ENCODE results near the gene TUBGCP2.

Gene TUBGCP2

DNA sequence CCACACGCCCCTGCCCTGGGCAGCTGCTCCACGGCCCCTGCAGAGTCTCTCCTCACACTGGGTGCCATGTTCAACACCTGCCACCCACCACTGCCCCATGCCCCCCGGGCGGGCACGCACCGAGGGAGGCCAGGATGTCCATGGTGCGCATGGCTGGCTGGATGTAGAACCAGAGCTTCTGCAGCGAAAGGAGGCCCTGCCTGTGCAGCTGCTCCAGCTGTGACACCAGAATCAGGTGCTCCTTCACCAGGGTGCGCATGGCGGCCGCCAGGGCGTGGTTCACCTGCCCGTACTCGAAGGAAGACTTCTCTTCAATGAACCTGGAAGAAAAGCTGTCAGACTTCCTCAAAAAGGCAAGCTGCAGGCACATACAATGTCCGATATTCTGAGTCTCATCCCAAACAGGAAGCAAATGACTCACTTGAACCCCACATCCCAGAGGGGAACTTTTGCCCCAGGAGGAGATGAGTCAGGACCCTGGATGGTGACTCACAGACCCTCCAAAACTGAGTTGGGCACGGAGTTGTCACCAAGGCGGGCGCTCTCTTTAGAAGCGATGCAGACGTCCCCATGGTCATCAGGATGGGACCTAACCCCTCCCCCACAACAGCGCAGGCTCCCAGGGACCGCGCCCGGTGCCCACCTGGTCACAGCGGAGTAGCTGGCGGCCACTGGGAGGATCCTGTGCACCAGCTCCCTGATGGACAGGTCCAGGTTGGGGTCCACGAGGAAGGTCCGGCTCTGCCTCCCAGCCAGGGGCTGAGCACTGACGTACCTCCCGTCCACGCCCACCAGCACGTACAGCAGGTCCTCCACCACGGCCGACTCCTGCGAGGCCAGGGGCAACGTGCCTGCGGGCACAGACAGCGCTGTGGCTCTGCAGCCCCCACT is 15.5 kb downstream of the TUBGCP2 start:
- Histone ChIP-seq H2AFZ (ENCODE audit: low read depth, low read length) (no peak overlapping the region), H3K36me3 (ENCODE audit: insufficient read depth, low read length) (peaks cover 84% of the 10 kb centered on the region)
- no peak; the same call in 2 of the 3 replicates for ATAC-seq (ENCODE audit: insufficient read depth, low read depth)

DNA sequence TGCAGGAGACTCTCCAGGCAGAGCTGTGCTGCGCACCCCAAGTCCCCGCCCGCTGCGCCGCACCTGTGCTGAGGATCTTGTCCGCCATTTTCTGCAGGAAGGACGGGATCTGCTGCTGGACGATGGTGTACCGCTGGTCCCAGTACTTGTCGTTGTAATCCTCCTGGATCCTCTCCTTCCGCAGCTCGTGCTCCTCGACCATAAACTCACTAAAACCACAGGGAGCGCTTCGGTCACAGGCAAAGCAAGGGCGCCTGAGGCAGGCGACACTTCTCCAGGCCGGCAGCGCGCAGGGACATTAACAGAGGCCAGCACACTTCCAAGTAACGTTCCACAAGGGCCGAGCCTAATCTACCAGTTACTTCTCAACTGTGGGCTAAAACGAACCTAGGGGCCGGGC is 18.9 kb downstream of the TUBGCP2 start:
- Histone ChIP-seq H2AFZ (ENCODE audit: low read depth, low read length) (no peak overlapping the region), H3K27me3 (ENCODE audit: insufficient read depth, low read length, poor library complexity) (no peaks in the 10 kb centered on the region), H3K36me3 (ENCODE audit: insufficient read depth, low read length) (peaks cover 81% of the 10 kb centered on the region), H3K4me2 (ENCODE audit: insufficient read depth, low read length) (no peak overlapping the region), H3K4me3 (ENCODE audit: low read depth in 1 of 2, low read length in 2 of 2) (no peak overlapping the region), H4K20me1 (ENCODE audit: insufficient read depth, low read length) (peaks cover 20% of the 10 kb centered on the region), H3K79me2 (ENCODE audit: insufficient read depth, low read length) (no peaks in the 10 kb centered on the region), H3K9me3 (ENCODE audit: insufficient read depth, low read length, severe bottlenecking) (no peaks in the 10 kb centered on the region), H3K4me1 (ENCODE audit: insufficient read depth, low read length) (no peaks in the 10 kb centered on the region), H3K27ac (ENCODE audit: low read length) (no peak overlapping the region), H3K9ac (ENCODE audit: low read depth, low read length) (no peak overlapping the region)
- no peak for DNase-seq
- no peak for ATAC-seq (ENCODE audit: insufficient read depth, low read depth)
- no peak for TF ChIP-seq EZH2 (IDR thresholded peaks at IDR 0.05; ENCODE audit: borderline replicate concordance, low read depth, low read length, severe bottlenecking)
- TF ChIP-seq, protein P1, sequence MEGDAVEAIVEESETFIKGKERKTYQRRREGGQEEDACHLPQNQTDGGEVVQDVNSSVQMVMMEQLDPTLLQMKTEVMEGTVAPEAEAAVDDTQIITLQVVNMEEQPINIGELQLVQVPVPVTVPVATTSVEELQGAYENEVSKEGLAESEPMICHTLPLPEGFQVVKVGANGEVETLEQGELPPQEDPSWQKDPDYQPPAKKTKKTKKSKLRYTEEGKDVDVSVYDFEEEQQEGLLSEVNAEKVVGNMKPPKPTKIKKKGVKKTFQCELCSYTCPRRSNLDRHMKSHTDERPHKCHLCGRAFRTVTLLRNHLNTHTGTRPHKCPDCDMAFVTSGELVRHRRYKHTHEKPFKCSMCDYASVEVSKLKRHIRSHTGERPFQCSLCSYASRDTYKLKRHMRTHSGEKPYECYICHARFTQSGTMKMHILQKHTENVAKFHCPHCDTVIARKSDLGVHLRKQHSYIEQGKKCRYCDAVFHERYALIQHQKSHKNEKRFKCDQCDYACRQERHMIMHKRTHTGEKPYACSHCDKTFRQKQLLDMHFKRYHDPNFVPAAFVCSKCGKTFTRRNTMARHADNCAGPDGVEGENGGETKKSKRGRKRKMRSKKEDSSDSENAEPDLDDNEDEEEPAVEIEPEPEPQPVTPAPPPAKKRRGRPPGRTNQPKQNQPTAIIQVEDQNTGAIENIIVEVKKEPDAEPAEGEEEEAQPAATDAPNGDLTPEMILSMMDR (IDR thresholded peaks at IDR 0.05; ENCODE audit: borderline replicate concordance, extremely low read depth, low read length, poor library complexity, severe bottlenecking): no peak

More for the DNA sequence above, 15.5 kb downstream of the TUBGCP2 start:
- Histone ChIP-seq H3K4me1 (ENCODE audit: insufficient read depth, low read length) (no peaks in the 10 kb centered on the region), H4K20me1 (ENCODE audit: insufficient read depth, low read length) (peaks cover 16% of the 10 kb centered on the region; the same call in 1 of the 2 replicates), H3K4me2 (ENCODE audit: insufficient read depth, low read length) (no peak overlapping the region), H3K27me3 (ENCODE audit: insufficient read depth, low read length, poor library complexity) (no peaks in the 10 kb centered on the region), H3K4me3 (ENCODE audit: low read depth in 1 of 2, low read length in 2 of 2) (no peak overlapping the region), H3K79me2 (ENCODE audit: insufficient read depth, low read length) (no peaks in the 10 kb centered on the region), H3K9me3 (ENCODE audit: insufficient read depth, low read length, severe bottlenecking) (no peaks in the 10 kb centered on the region), H3K9ac (ENCODE audit: low read depth, low read length) (no peak overlapping the region), H3K27ac (ENCODE audit: low read length) (no peak overlapping the region)
- no peak for DNase-seq
- TF ChIP-seq, protein P1 (IDR thresholded peaks at IDR 0.05; ENCODE audit: borderline replicate concordance, extremely low read depth, low read length, poor library complexity, severe bottlenecking): no peak
- TF ChIP-seq EZH2 (IDR thresholded peaks at IDR 0.05; ENCODE audit: borderline replicate concordance, low read depth, low read length, severe bottlenecking): no peak

GRCh38 chr10:133287832-133288500 is 20.7 kb downstream of the TUBGCP2 start:
- Histone ChIP-seq H2AFZ (ENCODE audit: low read depth, low read length) (no peak overlapping the region), H3K9me3 (ENCODE audit: insufficient read depth, low read length, severe bottlenecking) (no peaks in the 10 kb centered on the region), H3K36me3 (ENCODE audit: insufficient read depth, low read length) (peaks cover 81% of the 10 kb centered on the region), H3K4me1 (ENCODE audit: insufficient read depth, low read length) (no peaks in the 10 kb centered on the region), H3K79me2 (ENCODE audit: insufficient read depth, low read length) (no peaks in the 10 kb centered on the region), H3K4me3 (ENCODE audit: low read depth in 1 of 2, low read length in 2 of 2) (no peak overlapping the region), H3K27ac (ENCODE audit: low read length) (no peak overlapping the region), H3K27me3 (ENCODE audit: insufficient read depth, low read length, poor library complexity) (no peaks in the 10 kb centered on the region), H4K20me1 (ENCODE audit: insufficient read depth, low read length) (peaks cover 11% of the 10 kb centered on the region), H3K9ac (ENCODE audit: low read depth, low read length) (no peak overlapping the region), H3K4me2 (ENCODE audit: insufficient read depth, low read length) (no peak overlapping the region)
- no peak for ATAC-seq (ENCODE audit: insufficient read depth, low read depth)
- DNase-seq: no peak
- no peak for TF ChIP-seq EZH2 (IDR thresholded peaks at IDR 0.05; ENCODE audit: borderline replicate concordance, low read depth, low read length, severe bottlenecking)
- TF ChIP-seq, protein P1 (IDR thresholded peaks at IDR 0.05; ENCODE audit: borderline replicate concordance, extremely low read depth, low read length, poor library complexity, severe bottlenecking): no peak
